ENCODE measurements around the gene UNC5A. TPM values are rescaled to one million over a fixed set of nuclear protein-coding genes. Genes with fewer than 3 reads are reported as not detected.

Gene UNC5A
- total RNA-seq, 1 experiment from 2014 or later = 10.1 TPM

DNA sequence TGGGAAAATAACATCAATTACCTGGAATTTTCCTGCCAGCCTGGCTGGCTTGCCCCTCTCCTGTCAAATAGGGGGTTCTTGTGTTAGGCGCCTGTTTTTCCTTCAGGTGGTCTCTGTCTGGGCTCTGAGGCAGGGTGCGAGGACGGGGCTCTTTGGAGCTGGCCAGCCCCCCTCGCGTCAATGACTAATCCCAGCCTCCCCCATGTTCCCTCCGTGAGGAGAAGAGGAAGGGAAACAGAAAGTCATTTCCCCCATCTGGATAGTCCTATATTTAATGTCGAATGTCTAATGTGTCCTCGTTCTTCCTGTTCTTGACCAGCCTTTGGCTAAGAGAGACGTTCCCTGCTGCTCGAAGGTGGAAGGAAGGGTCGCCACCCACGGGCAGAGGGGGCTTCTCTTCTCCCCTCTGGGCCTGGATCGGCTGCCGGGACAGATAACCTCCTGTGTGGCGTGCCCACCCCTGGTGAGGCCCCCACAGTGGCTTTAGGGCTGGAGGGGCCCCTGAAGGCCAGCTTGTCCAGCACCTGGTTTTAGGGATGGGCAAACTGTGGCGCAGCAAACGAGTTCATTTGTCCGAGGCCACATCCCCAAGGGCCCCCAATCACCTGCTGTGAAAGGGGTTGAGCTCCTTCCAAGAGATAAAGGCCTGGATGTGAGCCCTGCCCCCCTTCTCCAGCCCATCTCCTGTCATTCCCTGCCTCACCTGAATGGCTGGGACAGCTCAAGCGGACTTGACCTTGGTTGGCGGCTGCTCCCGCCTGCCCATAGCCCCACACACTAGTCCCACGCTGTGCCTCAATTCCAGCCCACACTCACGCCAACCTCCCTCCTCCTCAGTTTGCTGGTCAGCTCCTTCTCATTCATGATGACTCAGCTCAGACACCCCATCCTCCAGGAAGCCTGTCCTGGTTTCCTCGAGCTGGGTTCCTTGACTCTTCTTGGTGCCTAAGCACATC lies 35.9 kb upstream of the UNC5A start:
- ATAC-seq (no peak), DNase-seq (ENCODE audit: low read depth, low spot score) (no peak)
- Histone ChIP-seq H4K20me1 (ENCODE audit: insufficient read depth) (no peaks in the 10 kb centered on the region), H3K9me2 (ENCODE audit: insufficient read depth) (no peaks in the 10 kb centered on the region), H3K27me3 (ENCODE audit: insufficient read depth, low read length) (no peaks in the 10 kb centered on the region), H2AFZ (ENCODE audit: low read depth, low read length, poor library complexity, severe bottlenecking) (no peak overlapping the region), H3K4me1 (ENCODE audit: control insufficient read depth in 1 of 2, insufficient read depth in 2 of 2, low read length in 2 of 2) (no peaks in the 10 kb centered on the region; a peak in 1 of 4 replicates), H3K27ac (ENCODE audit: low read depth, low read length) (no peak overlapping the region), H3K4me3 (replicated peaks in 1 of 2; ENCODE audit: low read depth in 1 of 2, low read length in 2 of 2) (no peak overlapping the region), H3K4me2 (ENCODE audit: low read length) (no peak overlapping the region), H3K36me3 (ENCODE audit: control insufficient read depth in 1 of 2, insufficient read depth in 2 of 2, low read length in 2 of 2) (no peaks in the 10 kb centered on the region), H3K9me3 (ENCODE audit: control insufficient read depth in 1 of 2, insufficient read depth in 1 of 2, low read depth in 1 of 2, low read length in 2 of 2) (no peaks in the 10 kb centered on the region), H3K79me2 (ENCODE audit: insufficient read depth, low read length) (no peaks in the 10 kb centered on the region), H3K9ac (ENCODE audit: low read length) (no peak overlapping the region)
- ChIA-PET RAD21 (ENCODE audit: low non-redundant PET in 1 of 2, low total read pairs in 2 of 2, uncharacterized antibody in 2 of 2, unreplicated experiment in 2 of 2) (no interaction called here), CTCF (no interaction called here), POLR2A (no interaction called here)
- intact Hi-C loops (cut with micrococcal nuclease) = no loop called here
- TF ChIP-seq, protein P1, sequence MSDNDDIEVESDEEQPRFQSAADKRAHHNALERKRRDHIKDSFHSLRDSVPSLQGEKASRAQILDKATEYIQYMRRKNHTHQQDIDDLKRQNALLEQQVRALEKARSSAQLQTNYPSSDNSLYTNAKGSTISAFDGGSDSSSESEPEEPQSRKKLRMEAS (IDR thresholded peaks at IDR 0.05) = no peak
- TF ChIP-seq EZH2 (IDR thresholded peaks at IDR 0.05) (no peak), TCF7L2 (IDR thresholded peaks at IDR 0.05; ENCODE audit: borderline replicate concordance, extremely low read depth, insufficient read depth, insufficient read length) (no peak), EZH2phosphoT487 (IDR thresholded peaks at IDR 0.05; ENCODE audit: borderline replicate concordance) (no peak), CBX3 (IDR thresholded peaks at IDR 0.05; ENCODE audit: low read depth) (no peak), POLR2A (IDR thresholded peaks at IDR 0.05; ENCODE audit: borderline replicate concordance, extremely low read depth, insufficient read depth, insufficient read length) (no peak), RAD21 (IDR thresholded peaks at IDR 0.05; ENCODE audit: low read depth) (no peak), ELF1 (IDR thresholded peaks at IDR 0.05; ENCODE audit: borderline replicate concordance, low read depth) (no peak), SRF (IDR thresholded peaks at IDR 0.05; ENCODE audit: low read depth) (no peak), CEBPB (IDR thresholded peaks at IDR 0.05; ENCODE audit: low read depth) (no peak), EGR1 (IDR thresholded peaks at IDR 0.05; ENCODE audit: low read depth) (no peak), JUND (IDR thresholded peaks at IDR 0.05) (no peak), POLR2AphosphoS5 (IDR thresholded peaks at IDR 0.05; ENCODE audit: low read depth, low read length) (no peak), YY1 (IDR thresholded peaks at IDR 0.05; ENCODE audit: extremely low read depth, insufficient replicate concordance, low read depth, low read length) (no peak), SP1 (IDR thresholded peaks at IDR 0.05; ENCODE audit: low read depth) (no peak)
- TF ChIP-seq, protein P2, sequence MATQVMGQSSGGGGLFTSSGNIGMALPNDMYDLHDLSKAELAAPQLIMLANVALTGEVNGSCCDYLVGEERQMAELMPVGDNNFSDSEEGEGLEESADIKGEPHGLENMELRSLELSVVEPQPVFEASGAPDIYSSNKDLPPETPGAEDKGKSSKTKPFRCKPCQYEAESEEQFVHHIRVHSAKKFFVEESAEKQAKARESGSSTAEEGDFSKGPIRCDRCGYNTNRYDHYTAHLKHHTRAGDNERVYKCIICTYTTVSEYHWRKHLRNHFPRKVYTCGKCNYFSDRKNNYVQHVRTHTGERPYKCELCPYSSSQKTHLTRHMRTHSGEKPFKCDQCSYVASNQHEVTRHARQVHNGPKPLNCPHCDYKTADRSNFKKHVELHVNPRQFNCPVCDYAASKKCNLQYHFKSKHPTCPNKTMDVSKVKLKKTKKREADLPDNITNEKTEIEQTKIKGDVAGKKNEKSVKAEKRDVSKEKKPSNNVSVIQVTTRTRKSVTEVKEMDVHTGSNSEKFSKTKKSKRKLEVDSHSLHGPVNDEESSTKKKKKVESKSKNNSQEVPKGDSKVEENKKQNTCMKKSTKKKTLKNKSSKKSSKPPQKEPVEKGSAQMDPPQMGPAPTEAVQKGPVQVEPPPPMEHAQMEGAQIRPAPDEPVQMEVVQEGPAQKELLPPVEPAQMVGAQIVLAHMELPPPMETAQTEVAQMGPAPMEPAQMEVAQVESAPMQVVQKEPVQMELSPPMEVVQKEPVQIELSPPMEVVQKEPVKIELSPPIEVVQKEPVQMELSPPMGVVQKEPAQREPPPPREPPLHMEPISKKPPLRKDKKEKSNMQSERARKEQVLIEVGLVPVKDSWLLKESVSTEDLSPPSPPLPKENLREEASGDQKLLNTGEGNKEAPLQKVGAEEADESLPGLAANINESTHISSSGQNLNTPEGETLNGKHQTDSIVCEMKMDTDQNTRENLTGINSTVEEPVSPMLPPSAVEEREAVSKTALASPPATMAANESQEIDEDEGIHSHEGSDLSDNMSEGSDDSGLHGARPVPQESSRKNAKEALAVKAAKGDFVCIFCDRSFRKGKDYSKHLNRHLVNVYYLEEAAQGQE (IDR thresholded peaks at IDR 0.05; ENCODE audit: low read depth) = no peak
- TF ChIP-seq, protein P3, sequence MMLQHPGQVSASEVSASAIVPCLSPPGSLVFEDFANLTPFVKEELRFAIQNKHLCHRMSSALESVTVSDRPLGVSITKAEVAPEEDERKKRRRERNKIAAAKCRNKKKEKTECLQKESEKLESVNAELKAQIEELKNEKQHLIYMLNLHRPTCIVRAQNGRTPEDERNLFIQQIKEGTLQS (IDR thresholded peaks at IDR 0.05) = no peak
- TF ChIP-seq, protein P4, sequence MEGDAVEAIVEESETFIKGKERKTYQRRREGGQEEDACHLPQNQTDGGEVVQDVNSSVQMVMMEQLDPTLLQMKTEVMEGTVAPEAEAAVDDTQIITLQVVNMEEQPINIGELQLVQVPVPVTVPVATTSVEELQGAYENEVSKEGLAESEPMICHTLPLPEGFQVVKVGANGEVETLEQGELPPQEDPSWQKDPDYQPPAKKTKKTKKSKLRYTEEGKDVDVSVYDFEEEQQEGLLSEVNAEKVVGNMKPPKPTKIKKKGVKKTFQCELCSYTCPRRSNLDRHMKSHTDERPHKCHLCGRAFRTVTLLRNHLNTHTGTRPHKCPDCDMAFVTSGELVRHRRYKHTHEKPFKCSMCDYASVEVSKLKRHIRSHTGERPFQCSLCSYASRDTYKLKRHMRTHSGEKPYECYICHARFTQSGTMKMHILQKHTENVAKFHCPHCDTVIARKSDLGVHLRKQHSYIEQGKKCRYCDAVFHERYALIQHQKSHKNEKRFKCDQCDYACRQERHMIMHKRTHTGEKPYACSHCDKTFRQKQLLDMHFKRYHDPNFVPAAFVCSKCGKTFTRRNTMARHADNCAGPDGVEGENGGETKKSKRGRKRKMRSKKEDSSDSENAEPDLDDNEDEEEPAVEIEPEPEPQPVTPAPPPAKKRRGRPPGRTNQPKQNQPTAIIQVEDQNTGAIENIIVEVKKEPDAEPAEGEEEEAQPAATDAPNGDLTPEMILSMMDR (IDR thresholded peaks at IDR 0.05 in 2 of 3, conservative IDR thresholded peaks at IDR 0.05 in 1 of 3; ENCODE audit: borderline replicate concordance in 1 of 3, insufficient read depth in 1 of 3, low read depth in 2 of 3, low read length in 2 of 3) = no peak
- BruUV-seq (replicated peaks) = no TSS peak
